GM18498 (cell line): ENCODE data around the gene USP17L28.
"Not testable (repeated sequence)": the region's sequence is repeated elsewhere in the genome, so short reads cannot be mapped to it uniquely, and the experiment has no call there.

Source experiments
- ATAC-seq: cut with Tn5 transposase; IDR thresholded peaks from one replicate; pipeline ENCODE4 v1.9.1; 2021; ENCODE audit warnings: mild to moderate bottlenecking, moderate library complexity; ENCODE audit not compliant: unreplicated experiment

USP17L28 gene, protein sequence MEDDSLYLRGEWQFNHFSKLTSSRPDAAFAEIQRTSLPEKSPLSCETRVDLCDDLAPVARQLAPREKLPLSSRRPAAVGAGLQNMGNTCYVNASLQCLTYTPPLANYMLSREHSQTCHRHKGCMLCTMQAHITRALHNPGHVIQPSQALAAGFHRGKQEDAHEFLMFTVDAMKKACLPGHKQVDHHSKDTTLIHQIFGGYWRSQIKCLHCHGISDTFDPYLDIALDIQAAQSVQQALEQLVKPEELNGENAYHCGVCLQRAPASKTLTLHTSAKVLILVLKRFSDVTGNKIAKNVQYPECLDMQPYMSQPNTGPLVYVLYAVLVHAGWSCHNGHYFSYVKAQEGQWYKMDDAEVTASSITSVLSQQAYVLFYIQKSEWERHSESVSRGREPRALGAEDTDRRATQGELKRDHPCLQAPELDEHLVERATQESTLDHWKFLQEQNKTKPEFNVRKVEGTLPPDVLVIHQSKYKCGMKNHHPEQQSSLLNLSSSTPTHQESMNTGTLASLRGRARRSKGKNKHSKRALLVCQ

DNA sequence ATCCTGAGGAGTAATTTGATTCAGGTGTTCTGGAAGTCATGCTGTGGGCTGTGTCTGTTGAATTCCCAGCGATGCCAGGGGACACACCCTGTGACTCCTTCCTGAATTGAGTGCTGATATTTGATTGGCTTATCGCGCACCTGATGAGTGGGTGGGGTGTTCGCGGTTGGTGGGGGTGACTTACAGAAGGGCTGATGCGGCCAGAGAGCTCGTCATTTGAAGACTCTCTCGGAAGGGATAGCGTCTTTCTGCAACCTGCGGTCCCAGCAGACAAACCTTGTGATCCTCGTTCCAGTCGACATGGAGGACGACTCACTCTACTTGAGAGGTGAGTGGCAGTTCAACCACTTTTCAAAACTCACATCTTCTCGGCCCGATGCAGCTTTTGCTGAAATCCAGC is at the start of gene USP17L28:
Gene USP17L28 (plus strand): TSS at position 301 of the 400 bp plus-strand sequence. CDS start 0 bp downstream, at position 301.
- ATAC-seq: not testable (repeated sequence)

DNA sequence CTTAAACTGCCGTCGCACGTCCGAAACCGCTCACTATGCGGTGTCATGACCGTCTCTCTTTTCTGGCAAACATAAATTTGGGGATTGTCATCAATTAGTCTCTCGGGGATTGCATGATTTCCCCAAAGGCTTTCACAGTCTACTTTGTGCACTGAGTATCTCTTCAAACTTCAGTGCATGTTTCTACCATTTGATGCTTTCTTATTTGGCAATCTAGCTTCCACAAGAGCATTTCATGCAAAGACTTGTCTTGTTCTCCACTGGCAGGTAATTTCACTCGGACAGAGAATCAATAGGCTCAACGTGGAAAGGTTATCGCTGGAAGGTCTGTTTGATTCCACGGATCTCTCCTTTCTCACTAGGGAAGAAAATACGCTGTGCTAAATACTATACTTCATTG is 24.5 kb upstream of the USP17L28 start:
- ATAC-seq: not testable (repeated sequence)

DNA sequence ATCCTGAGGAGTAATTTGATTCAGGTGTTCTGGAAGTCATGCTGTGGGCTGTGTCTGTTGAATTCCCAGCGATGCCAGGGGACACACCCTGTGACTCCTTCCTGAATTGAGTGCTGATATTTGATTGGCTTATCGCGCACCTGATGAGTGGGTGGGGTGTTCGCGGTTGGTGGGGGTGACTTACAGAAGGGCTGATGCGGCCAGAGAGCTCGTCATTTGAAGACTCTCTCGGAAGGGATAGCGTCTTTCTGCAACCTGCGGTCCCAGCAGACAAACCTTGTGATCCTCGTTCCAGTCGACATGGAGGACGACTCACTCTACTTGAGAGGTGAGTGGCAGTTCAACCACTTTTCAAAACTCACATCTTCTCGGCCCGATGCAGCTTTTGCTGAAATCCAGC is 23.8 kb upstream of the USP17L28 start, which contains the start of gene USP17L24:
Gene USP17L24 (plus strand): TSS at position 301 of the 400 bp plus-strand sequence. CDS start 0 bp downstream, at position 301.
- not testable (repeated sequence) for ATAC-seq

DNA sequence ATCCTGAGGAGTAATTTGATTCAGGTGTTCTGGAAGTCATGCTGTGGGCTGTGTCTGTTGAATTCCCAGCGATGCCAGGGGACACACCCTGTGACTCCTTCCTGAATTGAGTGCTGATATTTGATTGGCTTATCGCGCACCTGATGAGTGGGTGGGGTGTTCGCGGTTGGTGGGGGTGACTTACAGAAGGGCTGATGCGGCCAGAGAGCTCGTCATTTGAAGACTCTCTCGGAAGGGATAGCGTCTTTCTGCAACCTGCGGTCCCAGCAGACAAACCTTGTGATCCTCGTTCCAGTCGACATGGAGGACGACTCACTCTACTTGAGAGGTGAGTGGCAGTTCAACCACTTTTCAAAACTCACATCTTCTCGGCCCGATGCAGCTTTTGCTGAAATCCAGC is 19.1 kb upstream of the USP17L28 start, which contains the start of gene USP17L25:
Gene USP17L25 (plus strand): TSS at position 301 of the 400 bp plus-strand sequence. CDS start 0 bp downstream, at position 301.
- ATAC-seq: not testable (repeated sequence)

DNA sequence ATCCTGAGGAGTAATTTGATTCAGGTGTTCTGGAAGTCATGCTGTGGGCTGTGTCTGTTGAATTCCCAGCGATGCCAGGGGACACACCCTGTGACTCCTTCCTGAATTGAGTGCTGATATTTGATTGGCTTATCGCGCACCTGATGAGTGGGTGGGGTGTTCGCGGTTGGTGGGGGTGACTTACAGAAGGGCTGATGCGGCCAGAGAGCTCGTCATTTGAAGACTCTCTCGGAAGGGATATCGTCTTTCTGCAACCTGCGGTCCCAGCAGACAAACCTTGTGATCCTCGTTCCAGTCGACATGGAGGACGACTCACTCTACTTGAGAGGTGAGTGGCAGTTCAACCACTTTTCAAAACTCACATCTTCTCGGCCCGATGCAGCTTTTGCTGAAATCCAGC is 14.3 kb upstream of the USP17L28 start, which contains the start of gene USP17L26:
Gene USP17L26 (plus strand): TSS at position 301 of the 400 bp plus-strand sequence. CDS start 0 bp downstream, at position 301.
- ATAC-seq: not testable (repeated sequence)

DNA sequence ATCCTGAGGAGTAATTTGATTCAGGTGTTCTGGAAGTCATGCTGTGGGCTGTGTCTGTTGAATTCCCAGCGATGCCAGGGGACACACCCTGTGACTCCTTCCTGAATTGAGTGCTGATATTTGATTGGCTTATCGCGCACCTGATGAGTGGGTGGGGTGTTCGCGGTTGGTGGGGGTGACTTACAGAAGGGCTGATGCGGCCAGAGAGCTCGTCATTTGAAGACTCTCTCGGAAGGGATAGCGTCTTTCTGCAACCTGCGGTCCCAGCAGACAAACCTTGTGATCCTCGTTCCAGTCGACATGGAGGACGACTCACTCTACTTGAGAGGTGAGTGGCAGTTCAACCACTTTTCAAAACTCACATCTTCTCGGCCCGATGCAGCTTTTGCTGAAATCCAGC is 9.6 kb upstream of the USP17L28 start, which contains the start of gene USP17L5:
Gene USP17L5 (plus strand): TSS at position 301 of the 400 bp plus-strand sequence. CDS start 0 bp downstream, at position 301.
- not testable (repeated sequence) for ATAC-seq

DNA sequence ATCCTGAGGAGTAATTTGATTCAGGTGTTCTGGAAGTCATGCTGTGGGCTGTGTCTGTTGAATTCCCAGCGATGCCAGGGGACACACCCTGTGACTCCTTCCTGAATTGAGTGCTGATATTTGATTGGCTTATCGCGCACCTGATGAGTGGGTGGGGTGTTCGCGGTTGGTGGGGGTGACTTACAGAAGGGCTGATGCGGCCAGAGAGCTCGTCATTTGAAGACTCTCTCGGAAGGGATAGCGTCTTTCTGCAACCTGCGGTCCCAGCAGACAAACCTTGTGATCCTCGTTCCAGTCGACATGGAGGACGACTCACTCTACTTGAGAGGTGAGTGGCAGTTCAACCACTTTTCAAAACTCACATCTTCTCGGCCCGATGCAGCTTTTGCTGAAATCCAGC is 4.8 kb upstream of the USP17L28 start, which contains the start of gene USP17L27:
Gene USP17L27 (plus strand): TSS at position 301 of the 400 bp plus-strand sequence. CDS start 0 bp downstream, at position 301.
- not testable (repeated sequence) for ATAC-seq

DNA sequence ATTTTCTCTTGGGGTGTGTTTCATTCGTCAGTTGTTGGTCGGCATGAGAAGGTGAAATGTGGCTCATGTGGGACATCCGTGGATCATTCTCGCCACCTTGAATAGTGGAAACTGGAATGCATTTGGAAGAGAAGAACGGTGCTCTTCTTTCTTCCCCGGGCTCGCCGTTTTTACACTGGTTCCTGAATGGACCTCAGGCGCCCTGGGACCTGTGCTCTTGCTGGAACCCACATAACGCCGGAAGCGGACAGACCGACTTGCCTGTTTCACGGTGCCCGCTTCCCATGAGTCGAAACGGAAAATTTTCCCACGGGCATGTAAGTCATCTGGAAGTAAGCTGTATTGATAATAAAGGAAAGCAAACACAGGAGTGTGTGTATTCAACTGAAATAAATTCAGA is 2.2 kb downstream of the USP17L28 start:
- not testable (repeated sequence) for ATAC-seq

DNA sequence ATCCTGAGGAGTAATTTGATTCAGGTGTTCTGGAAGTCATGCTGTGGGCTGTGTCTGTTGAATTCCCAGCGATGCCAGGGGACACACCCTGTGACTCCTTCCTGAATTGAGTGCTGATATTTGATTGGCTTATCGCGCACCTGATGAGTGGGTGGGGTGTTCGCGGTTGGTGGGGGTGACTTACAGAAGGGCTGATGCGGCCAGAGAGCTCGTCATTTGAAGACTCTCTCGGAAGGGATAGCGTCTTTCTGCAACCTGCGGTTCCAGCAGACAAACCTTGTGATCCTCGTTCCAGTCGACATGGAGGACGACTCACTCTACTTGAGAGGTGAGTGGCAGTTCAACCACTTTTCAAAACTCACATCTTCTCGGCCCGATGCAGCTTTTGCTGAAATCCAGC is 4.6 kb downstream of the USP17L28 start, which contains the start of gene USP17L29:
Gene USP17L29 (plus strand): TSS at position 301 of the 400 bp plus-strand sequence. CDS start 0 bp downstream, at position 301.
- ATAC-seq: not testable (repeated sequence)

DNA sequence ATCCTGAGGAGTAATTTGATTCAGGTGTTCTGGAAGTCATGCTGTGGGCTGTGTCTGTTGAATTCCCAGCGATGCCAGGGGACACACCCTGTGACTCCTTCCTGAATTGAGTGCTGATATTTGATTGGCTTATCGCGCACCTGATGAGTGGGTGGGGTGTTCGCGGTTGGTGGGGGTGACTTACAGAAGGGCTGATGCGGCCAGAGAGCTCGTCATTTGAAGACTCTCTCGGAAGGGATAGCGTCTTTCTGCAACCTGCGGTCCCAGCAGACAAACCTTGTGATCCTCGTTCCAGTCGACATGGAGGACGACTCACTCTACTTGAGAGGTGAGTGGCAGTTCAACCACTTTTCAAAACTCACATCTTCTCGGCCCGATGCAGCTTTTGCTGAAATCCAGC is 14.1 kb downstream of the USP17L28 start, which contains the start of gene USP17L30:
Gene USP17L30 (plus strand): TSS at position 301 of the 400 bp plus-strand sequence. CDS start 0 bp downstream, at position 301.
- ATAC-seq: not testable (repeated sequence)

DNA sequence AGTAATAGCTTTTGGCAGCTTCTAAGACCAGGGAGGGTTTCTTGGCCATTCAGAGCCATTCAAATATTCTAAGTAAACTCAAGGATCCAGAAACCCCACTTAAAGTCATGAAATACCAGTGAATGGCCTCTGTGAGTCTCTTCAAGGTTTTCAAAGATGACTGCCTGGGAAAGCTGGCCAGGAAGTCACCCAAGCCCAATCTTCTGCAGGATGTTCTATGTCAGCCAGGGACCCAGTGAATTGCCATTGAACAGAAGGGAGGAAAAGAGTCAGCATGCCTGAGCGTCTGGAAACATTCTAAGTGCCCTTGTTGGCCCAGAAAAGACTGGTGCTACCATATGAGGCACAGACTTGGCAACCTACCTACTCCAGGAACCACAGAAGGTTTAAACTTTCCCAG is 31.2 kb downstream of the USP17L28 start:
- ATAC-seq: not testable (repeated sequence)

DNA sequence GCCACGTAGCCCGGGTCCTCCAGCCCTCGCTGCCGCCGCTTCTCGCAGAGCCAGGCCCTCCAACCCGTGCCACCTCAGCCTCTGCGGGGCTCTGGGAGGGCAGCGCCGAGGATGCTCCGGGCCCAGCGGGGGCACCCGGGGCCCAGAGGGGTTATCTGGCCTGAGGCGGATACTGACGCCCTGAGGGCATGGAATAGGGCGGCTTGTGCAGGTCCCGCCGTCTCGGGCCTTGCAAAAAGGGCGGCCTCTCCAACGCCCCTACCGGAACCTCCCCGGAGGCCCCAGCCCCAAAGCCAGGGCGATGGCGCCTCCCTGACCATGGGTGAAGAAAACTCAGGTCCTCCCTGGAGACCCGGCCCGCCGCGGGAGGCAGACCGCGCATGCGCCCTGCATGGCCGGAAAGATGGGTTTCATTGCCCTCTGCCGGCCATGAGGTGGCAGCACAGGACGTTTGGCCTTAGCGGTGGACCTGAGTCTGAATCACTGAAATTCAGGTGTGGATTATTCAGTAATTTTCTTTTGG is 32.4 kb downstream of the USP17L28 start:
- not testable (repeated sequence) for ATAC-seq

DNA sequence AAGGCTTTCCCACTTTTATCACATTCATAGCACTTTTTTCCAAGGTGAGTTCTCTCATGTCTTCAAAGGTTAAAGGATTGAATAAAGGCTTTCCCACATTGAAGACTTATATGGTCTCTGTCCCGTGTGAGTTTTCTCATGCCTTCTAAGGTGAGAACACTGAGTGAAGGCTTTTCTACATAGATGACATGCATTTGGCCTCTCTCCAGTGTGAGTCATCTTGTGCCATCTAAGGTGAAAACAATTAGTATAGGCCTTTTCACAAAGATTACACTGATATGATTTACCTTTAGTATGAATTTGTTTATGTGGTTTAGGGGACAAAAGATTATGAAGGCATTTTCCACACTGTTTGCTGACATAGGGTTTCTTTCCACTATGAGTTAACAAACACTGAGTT is 35.4 kb downstream of the USP17L28 start:
- ATAC-seq: no peak

DNA sequence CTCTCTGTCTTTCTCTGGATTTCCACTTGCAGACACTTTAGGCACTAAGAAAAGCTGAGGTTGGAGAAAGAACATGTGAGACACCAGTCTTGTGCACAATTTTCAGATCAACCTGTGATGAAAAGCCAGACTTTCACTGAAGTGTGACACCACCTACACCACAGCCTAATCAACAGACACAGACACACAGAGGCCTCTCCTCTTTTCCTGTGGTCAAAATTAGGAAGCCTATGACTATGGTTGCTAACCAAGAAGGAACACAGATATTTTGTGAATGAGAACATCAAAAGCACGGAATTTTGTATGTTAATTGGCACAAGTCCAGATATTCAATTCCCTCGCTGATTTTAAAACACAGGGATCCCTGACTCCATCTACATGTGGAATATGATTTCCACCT is 40.3 kb downstream of the USP17L28 start:
- ATAC-seq: not testable (repeated sequence)
